Activated CD4-positive, alpha-beta T cell treated with anti-CD3 and anti-CD28 coated beads, Interleukin-2, amount 10 ng/mL, durations not matched to agents 24 days and 14 days (primary cell): Measurements from ENCODE around the gene NEO1. TPM values are rescaled to one million over a fixed set of nuclear protein-coding genes. Genes with fewer than 3 reads are reported as not detected.

Experiments used
- DNase-seq: peaks from one replicate; pipeline ENCODE4 v3.0.0; 2022
- H3K27ac Mint-ChIP-seq: one replicate; pipeline ENCODE4 v1.8.0; 2022; ENCODE audit warnings: mild to moderate bottlenecking, mixed read lengths
- H3K27me3 Mint-ChIP-seq: one replicate; pipeline ENCODE4 v1.8.0; 2022; ENCODE audit warnings: mixed read lengths
- H3K36me3 Mint-ChIP-seq: one replicate; pipeline ENCODE4 v1.8.0; 2022; ENCODE audit warnings: low read depth, mild to moderate bottlenecking, mixed read lengths
- H3K4me1 Mint-ChIP-seq: one replicate; pipeline ENCODE4 v1.8.0; 2021; ENCODE audit warnings: mixed read lengths
- H3K4me3 Mint-ChIP-seq: one replicate; pipeline ENCODE4 v1.8.0; 2022; ENCODE audit warnings: mild to moderate bottlenecking, moderate library complexity, mixed read lengths
- H3K9me3 Mint-ChIP-seq: one replicate; pipeline ENCODE4 v1.8.0; 2021; ENCODE audit warnings: mixed read lengths
- intact Hi-C: fragments of 100-400 bp; cut with micrococcal nuclease; formaldehyde crosslinking; loops from one replicate; pipeline ENCODE4 v1.15.1; 2023
- total RNA-seq: library from RNA; stranded (reverse); gene quantifications from 2 replicates; pipeline ENCODE4 v1.2.3, GENCODE V29; 2022

NEO1 gene
- total RNA-seq, 1 donor from 2014 or later: 5.8 TPM

DNA sequence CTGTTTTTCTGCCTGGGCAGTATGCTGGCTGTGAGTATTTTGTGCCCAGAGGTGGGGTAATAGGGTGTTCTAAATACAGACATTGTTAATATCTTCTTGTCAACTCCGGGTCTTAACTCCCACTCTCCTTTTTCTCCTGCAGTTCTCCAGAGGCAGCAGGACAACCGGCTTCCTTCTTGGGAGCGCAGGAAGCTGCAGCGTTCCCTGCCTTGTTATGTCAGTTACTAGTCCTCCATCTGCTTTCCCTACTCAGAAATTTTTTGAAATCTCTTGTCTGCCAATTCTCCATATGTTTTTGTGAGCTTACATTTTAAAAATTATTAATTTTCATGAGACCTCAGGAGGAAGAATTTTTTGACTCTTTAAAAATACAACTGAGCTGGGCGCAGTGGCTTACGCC lies 67.2 kb downstream of the NEO1 start:
- Mint-ChIP-seq H3K4me3 (no peak overlapping the region), H3K36me3 (no peaks in the 10 kb centered on the region), H3K9me3 (no peaks in the 10 kb centered on the region), H3K27ac (no peak overlapping the region), H3K27me3 (peaks cover 6% of the 10 kb centered on the region), H3K4me1 (no peaks in the 10 kb centered on the region)
- intact Hi-C loops: no loop called here
- no peak for DNase-seq

- intact Hi-C loops: loop anchor here (10.0 kb wide), 1 partner anchor 125 kb away; no protein-coding TSS in a partner anchor
- Mint-ChIP-seq H3K9me3 (no peaks in the 10 kb centered on the region), H3K36me3 (no peaks in the 10 kb centered on the region), H3K4me1 (no peaks in the 10 kb centered on the region), H3K4me3 (no peak overlapping the region), H3K27ac (no peak overlapping the region), H3K27me3 (peaks cover 6% of the 10 kb centered on the region)
- DNase-seq: no peak
These were observed 68.0 kb downstream of the NEO1 start for GRCh38 chr15:73120269-73120668.

DNA sequence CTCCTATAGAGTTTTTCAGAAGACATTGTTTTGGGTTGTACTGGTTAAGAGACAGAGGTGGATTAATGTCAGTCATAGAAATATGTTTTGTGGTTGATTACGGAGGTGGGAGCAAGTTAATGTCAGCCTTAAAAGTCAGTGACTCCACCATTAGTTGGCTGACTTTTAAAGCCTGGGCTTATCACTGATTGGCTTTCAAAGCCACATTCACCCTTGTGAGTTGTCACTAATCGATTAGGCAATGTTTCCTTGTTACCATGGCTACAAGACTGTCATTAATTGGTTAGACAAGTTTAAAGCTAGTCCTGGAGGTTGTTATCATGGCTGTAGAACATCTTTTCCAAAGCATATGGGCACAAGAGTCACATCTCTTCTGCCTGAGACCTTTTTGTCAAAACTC lies 73.0 kb downstream of the NEO1 start:
- H3K27ac Mint-ChIP-seq: no peak overlapping the region
- H3K4me3 Mint-ChIP-seq: no peak overlapping the region
- intact Hi-C loops: loop anchor here (10.0 kb wide), 1 partner anchor 120 kb away; no protein-coding TSS in a partner anchor
- no peaks in the 10 kb centered on the region for H3K9me3 Mint-ChIP-seq
- H3K4me1 Mint-ChIP-seq: no peaks in the 10 kb centered on the region
- no peak for DNase-seq
- no peaks in the 10 kb centered on the region for H3K27me3 Mint-ChIP-seq
- no peaks in the 10 kb centered on the region for H3K36me3 Mint-ChIP-seq

GRCh38 chr15:73127302-73127936 lies 75.2 kb downstream of the NEO1 start:
- Mint-ChIP-seq H3K36me3 (no peaks in the 10 kb centered on the region), H3K4me3 (no peak overlapping the region), H3K4me1 (no peaks in the 10 kb centered on the region), H3K27ac (no peak overlapping the region), H3K9me3 (no peaks in the 10 kb centered on the region), H3K27me3 (no peaks in the 10 kb centered on the region)
- intact Hi-C loops: loop anchor here (10.0 kb wide), 1 partner anchor 117 kb away; no protein-coding TSS in a partner anchor
- peak; percentile 73 for DNase-seq

- intact Hi-C loops: no loop called here
- Mint-ChIP-seq H3K9me3 (no peaks in the 10 kb centered on the region), H3K4me1 (no peaks in the 10 kb centered on the region), H3K4me3 (no peak overlapping the region), H3K36me3 (no peaks in the 10 kb centered on the region), H3K27ac (no peak overlapping the region), H3K27me3 (no peaks in the 10 kb centered on the region)
- no peak for DNase-seq
These were observed 78.6 kb downstream of the NEO1 start for GRCh38 chr15:73130830-73131229.

DNA sequence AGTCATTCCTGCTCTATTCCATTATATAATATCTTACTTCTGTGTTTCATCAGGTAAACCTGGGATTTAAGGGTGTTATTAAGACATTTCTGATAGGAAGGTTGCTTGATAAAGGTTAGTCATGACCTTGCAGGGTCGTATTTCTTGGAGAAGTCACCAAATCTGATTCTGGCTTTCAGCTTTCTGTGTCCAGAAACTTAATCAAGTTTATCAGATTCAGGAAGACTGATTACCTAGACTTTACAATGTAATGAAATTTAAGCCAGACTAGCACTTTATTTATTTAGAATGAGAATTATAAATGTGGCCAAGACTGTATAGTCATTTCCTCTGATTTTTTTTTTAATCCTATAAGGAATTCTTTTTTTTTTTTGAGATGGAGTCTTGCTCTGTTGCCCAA lies 81.9 kb downstream of the NEO1 start:
- no peaks in the 10 kb centered on the region for H3K36me3 Mint-ChIP-seq
- no peak for DNase-seq
- intact Hi-C loops: no loop called here
- no peaks in the 10 kb centered on the region for H3K27me3 Mint-ChIP-seq
- H3K4me3 Mint-ChIP-seq: no peak overlapping the region
- no peak overlapping the region for H3K27ac Mint-ChIP-seq
- H3K9me3 Mint-ChIP-seq: no peaks in the 10 kb centered on the region
- H3K4me1 Mint-ChIP-seq: no peaks in the 10 kb centered on the region

- no peak for DNase-seq
- intact Hi-C loops: no loop called here
- Mint-ChIP-seq H3K27me3 (no peaks in the 10 kb centered on the region), H3K9me3 (peaks cover under 1% of the 10 kb centered on the region), H3K4me3 (no peak overlapping the region), H3K4me1 (peaks cover 18% of the 10 kb centered on the region), H3K36me3 (no peaks in the 10 kb centered on the region), H3K27ac (no peak overlapping the region)
These were observed 86.9 kb downstream of the NEO1 start for GRCh38 chr15:73139041-73139743.

GRCh38 chr15:73139744-73140553 lies 87.7 kb downstream of the NEO1 start:
- H3K4me3 Mint-ChIP-seq: no peak overlapping the region
- no peaks in the 10 kb centered on the region for H3K27me3 Mint-ChIP-seq
- peaks cover 2% of the 10 kb centered on the region for H3K36me3 Mint-ChIP-seq
- H3K9me3 Mint-ChIP-seq: peaks cover 5% of the 10 kb centered on the region
- no peak for DNase-seq
- intact Hi-C loops: no loop called here
- no peak overlapping the region for H3K27ac Mint-ChIP-seq
- H3K4me1 Mint-ChIP-seq: peaks cover 20% of the 10 kb centered on the region

GRCh38 chr15:73141216-73141900 lies 89.1 kb downstream of the NEO1 start:
- Mint-ChIP-seq H3K27me3 (no peaks in the 10 kb centered on the region), H3K9me3 (peaks cover 5% of the 10 kb centered on the region), H3K36me3 (peaks cover 2% of the 10 kb centered on the region), H3K4me3 (no peak overlapping the region), H3K27ac (peak overlapping the region; percentile 6), H3K4me1 (peaks cover 20% of the 10 kb centered on the region)
- intact Hi-C loops: no loop called here
- no peak for DNase-seq

DNA sequence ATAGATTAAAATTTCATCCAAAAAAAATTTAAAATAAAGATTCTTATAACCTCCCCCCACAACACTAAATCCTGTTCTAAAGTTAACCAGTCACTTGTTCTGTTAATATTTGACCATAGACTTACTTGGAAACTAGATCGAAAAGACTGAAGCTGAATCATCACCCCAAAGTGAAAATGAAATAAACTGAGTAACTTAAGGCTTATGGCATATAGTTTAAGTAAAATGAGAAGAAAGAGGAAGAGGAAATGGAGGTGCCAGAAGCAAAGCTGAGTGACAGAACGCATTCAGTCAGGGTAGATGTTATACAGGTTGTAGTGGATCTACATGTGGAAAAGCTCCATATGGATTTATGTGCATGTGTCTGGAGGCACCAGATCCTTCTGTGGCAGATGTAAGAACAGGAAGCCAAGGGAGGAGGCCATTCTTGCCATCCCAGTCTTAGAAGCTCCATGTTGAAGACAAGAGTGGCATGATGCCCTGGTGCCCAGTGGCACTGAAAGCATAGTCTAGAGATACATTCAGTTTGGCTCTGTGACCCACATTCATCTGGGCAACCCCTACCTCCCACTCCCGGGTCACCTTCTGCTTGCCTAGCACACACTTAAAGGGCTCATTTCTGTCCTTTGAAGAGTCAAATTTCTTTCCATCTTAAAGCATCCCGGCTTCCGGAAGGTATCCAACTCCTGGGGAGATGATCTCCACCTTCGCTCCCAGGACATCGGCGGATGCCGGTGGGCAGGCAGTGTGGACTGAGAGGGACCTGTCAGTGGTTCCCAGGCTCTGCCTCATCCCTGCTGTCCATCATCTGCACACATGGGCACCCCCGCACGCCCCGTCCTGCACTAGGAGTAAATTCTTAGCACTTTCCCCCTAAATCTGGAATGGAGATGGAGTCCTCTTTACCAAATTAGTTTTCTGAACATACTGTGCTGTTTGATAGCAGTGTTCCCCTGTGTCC lies 90.8 kb downstream of the NEO1 start:
- H3K4me3 Mint-ChIP-seq: peak overlapping the region; percentile 18
- H3K27me3 Mint-ChIP-seq: no peaks in the 10 kb centered on the region
- peaks cover 20% of the 10 kb centered on the region for H3K4me1 Mint-ChIP-seq
- peaks cover 2% of the 10 kb centered on the region for H3K36me3 Mint-ChIP-seq
- intact Hi-C loops: no loop called here
- peak overlapping the region; percentile 65 for H3K27ac Mint-ChIP-seq
- DNase-seq: peak; percentile 58
- H3K9me3 Mint-ChIP-seq: peaks cover 8% of the 10 kb centered on the region

DNA sequence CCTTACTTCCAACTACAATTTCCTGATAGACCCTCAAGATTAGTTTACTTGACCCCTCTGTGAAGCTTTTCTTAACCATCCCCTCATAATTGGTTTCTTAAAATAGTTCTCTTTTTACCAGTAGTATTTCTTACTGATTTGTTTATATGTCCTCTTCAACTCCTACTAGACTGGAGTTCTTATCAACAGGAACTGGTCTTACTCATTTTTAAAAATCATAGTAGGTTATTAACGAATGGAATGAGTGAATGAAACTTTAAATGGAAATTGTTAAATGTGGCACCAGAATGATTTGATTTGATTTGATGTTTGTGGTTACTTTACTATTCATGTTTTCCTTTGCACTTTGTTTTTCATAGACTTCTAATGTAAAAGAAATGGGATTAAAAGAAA lies 91.5 kb downstream of the NEO1 start:
- no peaks in the 10 kb centered on the region for H3K27me3 Mint-ChIP-seq
- DNase-seq: no peak
- H3K27ac Mint-ChIP-seq: peak overlapping the region; percentile 65
- peaks cover 11% of the 10 kb centered on the region for H3K9me3 Mint-ChIP-seq
- H3K4me1 Mint-ChIP-seq: peaks cover 20% of the 10 kb centered on the region
- no peak overlapping the region for H3K4me3 Mint-ChIP-seq
- H3K36me3 Mint-ChIP-seq: peaks cover 2% of the 10 kb centered on the region
- intact Hi-C loops: no loop called here

DNA sequence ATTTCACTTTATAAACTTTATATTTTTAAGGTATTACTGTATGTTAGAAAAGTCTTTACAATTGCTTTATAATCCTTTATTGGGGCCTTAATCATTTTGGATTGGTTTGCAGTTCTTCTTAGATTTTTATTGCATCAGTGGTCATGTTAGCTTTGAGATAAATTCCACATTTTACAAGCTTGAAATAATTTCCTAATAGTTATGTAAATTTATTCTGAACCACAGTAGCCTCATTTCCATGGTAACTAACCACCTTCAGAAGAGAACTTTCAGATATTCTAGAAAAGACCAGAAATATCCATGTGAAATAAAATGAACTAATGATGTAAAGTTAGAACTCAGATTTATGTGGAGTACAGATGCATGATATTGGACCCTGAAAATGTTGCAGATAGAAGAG lies 94.2 kb downstream of the NEO1 start:
- Mint-ChIP-seq H3K9me3 (peaks cover 20% of the 10 kb centered on the region), H3K4me3 (no peak overlapping the region), H3K27me3 (no peaks in the 10 kb centered on the region), H3K27ac (no peak overlapping the region), H3K36me3 (peaks cover 4% of the 10 kb centered on the region), H3K4me1 (peaks cover 19% of the 10 kb centered on the region)
- intact Hi-C loops: no loop called here
- DNase-seq: no peak

DNA sequence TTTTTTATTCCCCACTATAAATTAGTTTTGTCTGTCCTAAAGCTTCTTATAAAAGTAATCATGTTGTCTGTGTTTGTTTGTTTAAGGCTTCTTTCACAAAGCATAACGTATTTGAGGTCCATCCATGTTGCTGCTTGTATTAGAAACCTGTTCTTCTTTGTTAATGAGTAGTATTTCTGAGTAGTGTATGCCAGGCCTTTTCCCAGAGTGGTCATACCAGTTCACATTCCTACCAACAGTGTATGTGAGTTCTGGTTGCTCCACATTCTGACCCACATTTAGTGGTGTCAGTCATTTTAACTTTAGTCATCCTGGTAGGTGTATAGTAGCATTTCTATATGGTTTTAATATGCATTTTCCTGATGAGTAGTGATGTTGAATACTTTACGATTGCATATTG lies 98.6 kb downstream of the NEO1 start:
- H3K27me3 Mint-ChIP-seq: no peaks in the 10 kb centered on the region
- peaks cover 7% of the 10 kb centered on the region for H3K36me3 Mint-ChIP-seq
- H3K4me3 Mint-ChIP-seq: no peak overlapping the region

More for the DNA sequence above, 98.6 kb downstream of the NEO1 start:
- H3K27ac Mint-ChIP-seq: no peak overlapping the region
- peaks cover 6% of the 10 kb centered on the region for H3K4me1 Mint-ChIP-seq
- no peak for DNase-seq
- peaks cover 28% of the 10 kb centered on the region for H3K9me3 Mint-ChIP-seq
- intact Hi-C loops: no loop called here
